Retinal pigment epithelial cell (primary cell): ENCODE measurements around the gene CBLIF.
"Not testable (repeated sequence)": the region's sequence is repeated elsewhere in the genome, so short reads cannot be mapped to it uniquely, and the experiment has no call there.

ENCODE experiments used
- DNase-seq: peaks from one replicate; pipeline ENCODE4 v3.0.0-alpha.2; 2010; ENCODE audit warnings: low read depth
- H3K4me3 ChIP-seq: 2 replicates; pipeline ENCODE4 v1.5.1; 2011; ENCODE audit warnings: mild to moderate bottlenecking, low read length, control low read depth, moderate library complexity
- TF ChIP-seq, protein P1 (sequence below): conservative IDR thresholded peaks from 2 replicates; pipeline ENCODE4 v1.5.1; 2011; ENCODE audit warnings: low read depth, low read length, control low read depth, inconsistent platforms

CBLIF gene

DNA sequence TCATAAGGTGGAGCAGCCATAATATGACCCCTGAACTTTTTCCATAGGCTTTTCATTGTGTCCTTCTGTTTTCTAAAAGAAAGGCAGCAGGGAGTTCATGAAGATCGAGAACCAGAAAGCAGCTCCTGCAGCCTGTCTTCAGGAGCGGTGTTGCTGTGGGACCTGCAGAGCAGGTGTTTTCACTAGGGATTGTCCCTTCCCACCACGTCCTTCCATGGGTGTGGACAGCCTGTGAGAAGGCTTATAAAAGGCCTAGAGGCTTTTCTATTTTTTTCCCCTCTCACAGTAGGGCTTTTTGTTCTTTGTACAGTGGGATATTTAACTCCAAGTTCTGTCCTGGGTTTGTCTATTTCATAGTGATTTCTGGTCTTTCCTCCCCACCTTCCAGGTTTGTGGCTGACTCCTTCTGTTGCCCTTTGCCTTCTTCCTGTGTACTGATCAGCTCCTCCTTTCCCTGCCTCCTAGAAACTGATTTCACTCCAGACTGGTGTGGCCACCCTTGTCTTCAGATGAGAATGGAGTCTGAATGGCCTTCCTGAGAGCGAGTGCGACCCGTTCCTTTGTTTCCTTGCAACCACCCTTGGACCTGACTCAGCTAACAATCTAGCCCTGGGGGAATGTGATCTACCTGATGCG is 44.8 kb downstream of the CBLIF start:
- no peak for DNase-seq
- TF ChIP-seq, protein P1, sequence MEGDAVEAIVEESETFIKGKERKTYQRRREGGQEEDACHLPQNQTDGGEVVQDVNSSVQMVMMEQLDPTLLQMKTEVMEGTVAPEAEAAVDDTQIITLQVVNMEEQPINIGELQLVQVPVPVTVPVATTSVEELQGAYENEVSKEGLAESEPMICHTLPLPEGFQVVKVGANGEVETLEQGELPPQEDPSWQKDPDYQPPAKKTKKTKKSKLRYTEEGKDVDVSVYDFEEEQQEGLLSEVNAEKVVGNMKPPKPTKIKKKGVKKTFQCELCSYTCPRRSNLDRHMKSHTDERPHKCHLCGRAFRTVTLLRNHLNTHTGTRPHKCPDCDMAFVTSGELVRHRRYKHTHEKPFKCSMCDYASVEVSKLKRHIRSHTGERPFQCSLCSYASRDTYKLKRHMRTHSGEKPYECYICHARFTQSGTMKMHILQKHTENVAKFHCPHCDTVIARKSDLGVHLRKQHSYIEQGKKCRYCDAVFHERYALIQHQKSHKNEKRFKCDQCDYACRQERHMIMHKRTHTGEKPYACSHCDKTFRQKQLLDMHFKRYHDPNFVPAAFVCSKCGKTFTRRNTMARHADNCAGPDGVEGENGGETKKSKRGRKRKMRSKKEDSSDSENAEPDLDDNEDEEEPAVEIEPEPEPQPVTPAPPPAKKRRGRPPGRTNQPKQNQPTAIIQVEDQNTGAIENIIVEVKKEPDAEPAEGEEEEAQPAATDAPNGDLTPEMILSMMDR, result no peak
- H3K4me3 ChIP-seq, result no peak overlapping the region

DNA sequence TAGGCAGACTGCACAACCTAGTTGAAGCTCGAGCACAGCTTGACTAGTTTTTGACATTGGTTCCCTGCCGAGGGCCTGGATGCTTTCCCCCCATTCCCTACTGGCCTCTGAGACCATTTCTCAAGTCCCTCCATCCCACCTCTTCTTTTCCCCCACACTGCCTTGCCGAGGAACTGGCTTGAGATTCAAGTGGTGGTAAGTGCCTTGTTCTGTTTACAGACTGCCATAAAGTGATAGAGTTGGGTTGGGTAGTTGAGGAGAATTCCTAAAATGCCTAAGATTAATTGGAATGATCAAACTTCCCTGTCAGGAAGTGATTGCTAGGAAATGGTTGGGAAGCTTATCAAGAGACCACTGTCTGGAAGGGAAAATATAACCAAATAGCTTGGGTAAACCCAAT is 50.9 kb downstream of the CBLIF start:
- TF ChIP-seq, protein P1, result no peak
- no peak for DNase-seq
- H3K4me3 ChIP-seq, result no peak overlapping the region

DNA sequence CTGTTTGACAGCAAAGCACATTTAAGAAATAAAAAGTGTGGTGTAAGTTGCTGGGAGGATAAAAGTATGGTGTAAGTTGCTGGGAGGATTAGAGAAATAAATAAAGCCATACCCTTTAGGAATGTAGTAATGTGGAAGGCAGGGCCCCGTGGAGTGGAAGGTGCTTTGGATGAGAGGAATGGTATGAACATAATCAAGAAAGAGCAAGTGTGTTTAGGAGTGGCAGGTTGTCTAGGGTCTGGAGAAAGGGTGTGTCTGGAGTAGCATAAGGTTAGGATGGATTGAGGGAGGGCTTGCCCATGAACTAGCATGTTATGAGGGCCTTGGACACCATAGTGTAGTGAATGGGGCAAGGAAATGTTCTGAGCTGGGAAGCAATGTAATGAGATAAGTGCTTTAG is 52.8 kb downstream of the CBLIF start:
- H3K4me3 ChIP-seq, result no peak overlapping the region
- DNase-seq, result no peak
- TF ChIP-seq, protein P1, result no peak

DNA sequence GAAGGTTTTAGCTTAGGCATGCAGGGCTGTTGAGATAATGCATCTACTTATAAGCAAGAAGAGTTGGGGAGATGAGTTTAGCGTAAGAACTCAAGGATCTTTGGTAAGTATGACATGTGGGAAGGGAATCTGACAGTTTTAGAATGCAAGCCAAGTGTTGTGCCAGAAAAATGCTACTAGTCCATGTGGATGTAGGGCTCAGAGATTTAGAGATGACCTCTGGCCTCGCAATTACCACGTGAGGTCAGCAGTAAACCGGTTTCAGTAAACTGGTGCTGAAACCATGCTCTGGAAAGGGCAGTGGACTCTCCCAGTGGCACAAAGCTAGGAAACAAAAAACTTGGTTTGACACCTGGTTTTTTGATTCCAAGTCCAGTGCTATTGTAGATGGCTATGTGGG is 53.7 kb downstream of the CBLIF start:
- TF ChIP-seq, protein P1, result no peak
- H3K4me3 ChIP-seq, result no peak overlapping the region
- DNase-seq, result no peak

DNA sequence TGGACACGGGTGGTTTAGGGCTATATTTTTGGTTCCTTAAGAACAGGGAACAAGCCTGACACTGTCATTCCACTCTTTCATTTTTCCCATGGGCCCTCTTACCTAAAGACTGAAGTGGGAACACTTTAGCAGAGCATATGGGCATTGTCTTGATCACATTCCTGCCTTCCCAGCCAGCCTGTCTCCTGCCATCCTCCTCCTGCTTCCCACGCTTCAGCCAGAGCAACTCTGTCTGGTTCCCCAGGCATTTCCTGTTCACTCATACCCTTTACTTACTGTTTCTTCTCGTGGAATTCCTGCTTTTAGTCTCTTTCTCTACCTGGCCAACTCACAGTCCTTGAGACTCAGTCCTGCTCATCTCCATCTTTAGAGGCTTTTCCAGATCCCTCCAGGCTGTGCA is 57.5 kb downstream of the CBLIF start:
- no peak overlapping the region for H3K4me3 ChIP-seq
- TF ChIP-seq, protein P1, result no peak
- no peak for DNase-seq

DNA sequence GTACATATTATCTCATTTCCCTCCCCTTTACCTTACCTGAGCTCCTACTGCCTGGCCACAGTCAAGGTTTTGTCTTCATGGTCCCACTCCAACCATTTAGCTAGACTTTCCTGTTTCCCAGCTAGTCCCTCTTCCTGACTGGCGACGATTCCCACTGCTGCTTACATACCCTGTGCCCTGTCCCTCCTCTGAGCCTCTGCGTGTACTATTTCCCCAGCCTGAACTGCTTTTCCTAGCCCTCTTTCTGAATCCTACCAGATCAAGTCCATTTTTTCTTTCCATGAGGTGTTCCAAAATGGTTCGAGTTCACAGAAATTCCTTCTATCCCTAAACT is 58.1 kb downstream of the CBLIF start:
- DNase-seq, result no peak
- TF ChIP-seq, protein P1, result no peak
- no peak overlapping the region for H3K4me3 ChIP-seq

DNA sequence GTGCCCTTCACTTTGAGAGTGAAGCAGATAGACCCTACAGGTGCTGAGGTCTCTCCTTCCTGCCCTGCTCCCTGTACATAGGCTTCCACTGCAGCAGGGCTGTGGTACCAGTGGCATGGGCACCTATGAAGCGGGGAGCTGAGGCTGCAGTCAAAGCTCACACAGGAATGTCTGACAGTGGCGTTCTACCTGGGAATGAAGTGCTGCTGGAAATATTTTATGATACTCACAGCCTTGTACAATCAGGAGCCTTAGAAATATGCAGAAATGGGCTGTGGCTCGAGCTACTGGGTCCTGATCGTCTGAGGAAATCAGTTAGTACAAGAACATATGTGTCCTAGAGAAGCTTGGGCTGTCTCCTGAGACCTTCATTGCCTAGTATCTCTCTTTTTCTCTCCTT is 59.5 kb downstream of the CBLIF start:
- TF ChIP-seq, protein P1, result no peak
- no peak overlapping the region for H3K4me3 ChIP-seq
- no peak for DNase-seq

DNA sequence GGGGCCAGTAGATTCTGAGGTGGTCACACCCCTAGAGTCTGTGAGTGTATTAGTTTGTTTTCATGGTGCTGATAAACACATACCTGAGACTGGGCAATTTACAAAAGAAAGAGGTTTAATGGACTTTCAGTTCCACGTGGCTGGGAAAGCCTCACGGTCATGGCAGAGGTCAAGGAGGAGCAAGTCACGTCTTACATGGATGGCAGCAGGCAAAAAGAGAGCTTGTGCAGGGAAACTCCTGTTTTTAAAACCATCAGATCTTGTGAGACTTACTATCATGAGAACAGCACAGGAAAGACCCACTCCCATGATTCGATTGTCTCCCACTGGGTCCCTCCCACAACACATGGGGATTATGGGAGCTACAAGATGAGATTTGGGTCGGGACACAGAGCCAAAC is 60.9 kb downstream of the CBLIF start:
- DNase-seq, H3K4me3 ChIP-seq: not testable (repeated sequence)
